Measurements from ENCODE around the gene CLCN6.

GRCh38 chr1:11802973-11803885, 2.8 kb upstream of the CLCN6 start:
- no peak for TF ChIP-seq CTCF (conservative IDR thresholded peaks at IDR 0.05; ENCODE audit: low read depth, low read length)
- no peak for TF ChIP-seq EZH2 (IDR thresholded peaks at IDR 0.05; ENCODE audit: low read length, unreplicated experiment)
- TF ChIP-seq EZH2phosphoT487 (IDR thresholded peaks at IDR 0.05; ENCODE audit: borderline replicate concordance, low read length): no peak

Measured in PC-3 (cell line).